WTC11 (cell line): ENCODE results near the gene CHMP1B. TPM values are rescaled to one million over a fixed set of nuclear protein-coding genes. Genes with fewer than 3 reads are reported as not detected.

Experiments used
- ATAC-seq: fragments of 200-7000 bp; cut with Tn5 transposase; 2 replicates; pipeline ENCODE4 v1.10.0; 2021; ENCODE audit warnings: mild to moderate bottlenecking, moderate library complexity
- CTCF ChIA-PET: fragments of 300-600 bp; sonication (Branson Sonifier 250); formaldehyde crosslinking; loops from one replicate; lab custom pipeline; 2021; ENCODE audit warnings: antibody characterized with exemption; lab: Charles Lee
- POLR2A ChIA-PET: fragments of 350-600 bp; sonication (Branson Sonifier 250); formaldehyde crosslinking; loops from one replicate; lab custom pipeline; 2021; ENCODE audit warnings: antibody characterized with exemption; lab: Charles Lee
- DNase-seq: peaks from one replicate; pipeline ENCODE4 v3.0.0; 2021; ENCODE audit warnings: low spot score
- H3K27ac Mint-ChIP-seq: 2 replicates; pipeline ENCODE4 v1.8.0; 2021; ENCODE audit warnings: mixed read lengths
- H3K27me3 Mint-ChIP-seq: 2 replicates; pipeline ENCODE4 v1.8.0; 2021; ENCODE audit warnings: low read depth, mild to moderate bottlenecking, moderate library complexity, mixed read lengths
- H3K36me3 Mint-ChIP-seq: 2 replicates; pipeline ENCODE4 v1.8.0; 2021; ENCODE audit warnings: mixed read lengths
- H3K4me1 Mint-ChIP-seq: 2 replicates; pipeline ENCODE4 v1.8.0; 2022; ENCODE audit warnings: mixed read lengths
- H3K4me3 Mint-ChIP-seq: 2 replicates; pipeline ENCODE4 v1.8.0; 2021; ENCODE audit warnings: mild to moderate bottlenecking, moderate library complexity, mixed read lengths
- H3K9me3 Mint-ChIP-seq: 2 replicates; pipeline ENCODE4 v1.8.0; 2021; ENCODE audit warnings: mixed read lengths
- AR ChIP-seq: fragments of 250-450 bp; sonication (Bioruptor Pico); IDR thresholded peaks from 2 replicates; pipeline ENCODE4 v1.9.0; 2021; ENCODE audit warnings: mild to moderate bottlenecking
- CBFB ChIP-seq: sonication (generic); formaldehyde crosslinking; IDR thresholded peaks from 2 replicates; pipeline ENCODE4 v1.8.1; 2022; ENCODE audit warnings: mild to moderate bottlenecking, low read depth, missing genetic modification reagents
- CREM ChIP-seq: sonication (generic); formaldehyde crosslinking; IDR thresholded peaks from 2 replicates; pipeline ENCODE4 v1.8.1; 2022; ENCODE audit warnings: mild to moderate bottlenecking, missing genetic modification reagents, moderate library complexity
- E2F1 ChIP-seq: sonication (generic); formaldehyde crosslinking; IDR thresholded peaks from 2 replicates; pipeline ENCODE4 v1.8.0; 2022; ENCODE audit warnings: mild to moderate bottlenecking, missing genetic modification reagents
- EMX1 ChIP-seq: fragments of 250-450 bp; sonication (Bioruptor Pico); IDR thresholded peaks from 2 replicates; pipeline ENCODE4 v1.8.0; 2021; ENCODE audit warnings: mild to moderate bottlenecking
- ERG ChIP-seq: fragments of 250-450 bp; sonication (Bioruptor Pico); IDR thresholded peaks from 2 replicates; pipeline ENCODE4 v1.8.0; 2021; ENCODE audit warnings: mild to moderate bottlenecking
- HMGXB4 ChIP-seq: sonication (generic); formaldehyde crosslinking; IDR thresholded peaks from 2 replicates; pipeline ENCODE4 v1.8.1; 2023; ENCODE audit warnings: mild to moderate bottlenecking, moderate library complexity, missing genetic modification reagents
- KAT7 ChIP-seq: sonication (generic); formaldehyde crosslinking; IDR thresholded peaks from 2 replicates; pipeline ENCODE4 v1.8.1; 2023; ENCODE audit warnings: missing genetic modification reagents, mild to moderate bottlenecking, borderline replicate concordance
- MXD4 ChIP-seq: fragments of 250-450 bp; sonication (Bioruptor Pico); IDR thresholded peaks from 2 replicates; pipeline ENCODE4 v1.8.0; 2021; ENCODE audit warnings: mild to moderate bottlenecking, moderate library complexity, borderline replicate concordance
- OVOL2 ChIP-seq: fragments of 250-450 bp; sonication (Bioruptor Pico); IDR thresholded peaks from 2 replicates; pipeline ENCODE4 v1.9.0; 2021; ENCODE audit warnings: mild to moderate bottlenecking, borderline replicate concordance
- RELA ChIP-seq: sonication (generic); formaldehyde crosslinking; IDR thresholded peaks from 2 replicates; pipeline ENCODE4 v1.8.1; 2022; ENCODE audit warnings: missing genetic modification reagents, mild to moderate bottlenecking, borderline replicate concordance
- SMAD3 ChIP-seq: sonication (generic); formaldehyde crosslinking; IDR thresholded peaks from 2 replicates; pipeline ENCODE4 v1.8.0; 2022; ENCODE audit warnings: missing genetic modification reagents, mild to moderate bottlenecking, borderline replicate concordance
- USF1 ChIP-seq: sonication (generic); formaldehyde crosslinking; IDR thresholded peaks from 2 replicates; pipeline ENCODE4 v1.8.0; 2022; ENCODE audit warnings: mild to moderate bottlenecking, missing genetic modification reagents
- USF2 ChIP-seq: sonication (generic); formaldehyde crosslinking; IDR thresholded peaks from 2 replicates; pipeline ENCODE4 v1.8.1; 2023; ENCODE audit warnings: mild to moderate bottlenecking, missing genetic modification reagents, moderate library complexity
- ZBTB21 ChIP-seq: sonication (generic); formaldehyde crosslinking; IDR thresholded peaks from 2 replicates; pipeline ENCODE4 v1.8.1; 2023; ENCODE audit warnings: mild to moderate bottlenecking, missing genetic modification reagents, borderline replicate concordance
- ZNF423 ChIP-seq: fragments of 250-450 bp; sonication (Bioruptor Pico); IDR thresholded peaks from 2 replicates; pipeline ENCODE4 v2.1.2; 2022; ENCODE audit warnings: mild to moderate bottlenecking, moderate library complexity
- ZNF671 ChIP-seq: fragments of 250-450 bp; sonication (Bioruptor Pico); IDR thresholded peaks from 2 replicates; pipeline ENCODE4 v1.8.0; 2021; ENCODE audit warnings: mild to moderate bottlenecking
- total RNA-seq: library from RNA; stranded (reverse); gene quantifications from 3 replicates; pipeline ENCODE4 v1.2.3, GENCODE V29; 2021

CHMP1B gene
- total RNA-seq, 1 experiment from 2014 or later = 37.2 TPM

- H3K4me3 Mint-ChIP-seq = no peak overlapping the region
These were observed 51.5 kb downstream of the CHMP1B start for GRCh38 chr18:11902522-11903292.

More at GRCh38 chr18:11902522-11903292, 51.5 kb downstream of the CHMP1B start:
- POLR2A ChIA-PET = interaction anchor here (0.6 kb wide), 1 partner anchor 7 kb away, joined by 5 read pairs; no protein-coding TSS in a partner anchor
- DNase-seq (no peak), ATAC-seq (peak; percentile 38)
- no peaks in the 10 kb centered on the region for H3K27me3 Mint-ChIP-seq
- H3K9me3 Mint-ChIP-seq = no peaks in the 10 kb centered on the region
- peak overlapping the region; percentile 51; the same call in 1 of the 2 replicates for H3K27ac Mint-ChIP-seq
- peaks cover 45% of the 10 kb centered on the region for H3K4me1 Mint-ChIP-seq
- TF ChIP-seq MXD4 (CRISPR knock-in tag) (no peak), KAT7 (CRISPR knock-in tag) (no peak), CBFB (CRISPR knock-in tag) (no peak), EMX1 (no peak), OVOL2 (CRISPR knock-in tag) (no peak), ERG (CRISPR knock-in tag) (no peak), E2F1 (no peak), CREM (no peak), ZNF671 (CRISPR knock-in tag) (no peak), RELA (CRISPR knock-in tag) (no peak), SMAD3 (CRISPR knock-in tag) (no peak), USF2 (CRISPR knock-in tag) (peak; percentile 54), ZBTB21 (CRISPR knock-in tag) (no peak), AR (CRISPR knock-in tag) (no peak), ZNF423 (CRISPR knock-in tag) (peak; percentile 3; the same call in 1 of the 2 replicates), HMGXB4 (CRISPR knock-in tag) (no peak), USF1 (CRISPR knock-in tag) (peak; percentile 34; the same call in 1 of the 2 replicates)
- TF ChIP-seq, all 79 proteins: peak for 3
- CTCF ChIA-PET = interaction anchor here (0.7 kb wide), 1 partner anchor 136 kb away, joined by 3 read pairs; no protein-coding TSS in a partner anchor
- peaks cover 12% of the 10 kb centered on the region; the same call in 1 of the 2 replicates for H3K36me3 Mint-ChIP-seq

Other genes starting within 250 kb of the CHMP1B start
- gene SLC35G4, start 241.8 kb upstream of the CHMP1B start, total RNA-seq = not detected in 3 replicates
- 22.3 to 26.7 TPM (median 23.9 TPM) in 3 replicates for gene GNAL, start 162.1 kb upstream of the CHMP1B start, total RNA-seq
- gene MPPE1, start 56.9 kb downstream of the CHMP1B start, total RNA-seq = 26.4 to 30.6 TPM (median 29.1 TPM) in 3 replicates
- 98.8 to 113 TPM (median 108 TPM) in 3 replicates for gene IMPA2, start 130.1 kb downstream of the CHMP1B start, total RNA-seq
- gene ANKRD62, start 242.4 kb downstream of the CHMP1B start, total RNA-seq = not detected in 3 replicates